K562 (cell line): ENCODE data around the gene WDR70. TPM values are rescaled to one million over a fixed set of nuclear protein-coding genes. Genes with fewer than 3 reads are reported as not detected.

Experiments used
- CAMTA2 ChIP-seq: fragments of 250-450 bp; sonication (Bioruptor Pico); conservative IDR thresholded peaks from 2 replicates; pipeline ENCODE4 v1.5.1; 2022
- CHD1 ChIP-seq: fragments of 200-600 bp; sonication (generic); IDR thresholded peaks from one replicate; pipeline ENCODE4 v1.6.1; 2012; ENCODE audit warnings: mild to moderate bottlenecking, moderate library complexity, low read length, inconsistent platforms
- ELF4 ChIP-seq: fragments of 450-650 bp; formaldehyde crosslinking; IDR thresholded peaks from 2 replicates; pipeline ENCODE4 v1.4.0; 2022; ENCODE audit warnings: missing genetic modification characterization
- EP300 ChIP-seq: IDR thresholded peaks from 2 replicates; pipeline ENCODE4 v1.6.1; 2012; ENCODE audit warnings: low read length, improper control_type of control experiment
- FOS ChIP-seq: IDR thresholded peaks from 3 replicates; pipeline ENCODE4 v1.6.1; 2011; ENCODE audit not compliant: insufficient read length; ENCODE audit errors: extremely low read depth
- FOXJ3 ChIP-seq: sonication (generic); formaldehyde crosslinking; IDR thresholded peaks from 2 replicates; pipeline ENCODE4 v1.4.0; 2020; ENCODE audit warnings: mild to moderate bottlenecking, missing genetic modification reagents
- NFE2 ChIP-seq: IDR thresholded peaks from 2 replicates; pipeline ENCODE4 v1.6.1; 2014; ENCODE audit warnings: antibody characterized with exemption, low read depth
- RBFOX2 ChIP-seq: fragments of 200-400 bp; formaldehyde crosslinking; IDR thresholded peaks from 2 replicates; pipeline ENCODE4 v1.6.1; 2017; ENCODE audit warnings: low read depth, mild to moderate bottlenecking, low read length, moderate library complexity
- TCF3 ChIP-seq: sonication (generic); formaldehyde crosslinking; IDR thresholded peaks from 2 replicates; pipeline ENCODE4 v1.4.0; 2020; ENCODE audit warnings: mild to moderate bottlenecking, missing genetic modification reagents
- TEAD4 ChIP-seq, 2 experiments: sonication (generic) in 1 of 2; formaldehyde crosslinking in 1 of 2; IDR thresholded peaks; 2 replicates each; pipeline versions ENCODE4 v1.6.1 to v1.8.0; 2012 to 2022; ENCODE audit warnings: borderline replicate concordance in 1 of 2, inconsistent platforms in 1 of 2, low read length in 1 of 2, mild to moderate bottlenecking in 1 of 2, missing genetic modification reagents in 1 of 2
- ZNF408 ChIP-seq: fragments of 250-450 bp; sonication (Bioruptor Pico); IDR thresholded peaks from 2 replicates; pipeline ENCODE4 v1.4.0; 2020; ENCODE audit warnings: low read depth, mild to moderate bottlenecking, moderate library complexity
- polyA plus RNA-seq, 8 experiments: library from polyadenylated mRNA; depleted of rRNA in 4 of 8; stranded (reverse) in 5 of 8; unstranded in 3 of 8; fragments of >200 nt; fragmentation: Nextera tagmentation in 2 of 8; fragmentation: Illumina TruSeq in 1 of 8; extraction: Ambion mirVana in 2 of 8; extraction: Trizol in 1 of 8; gene quantifications; 2 replicates each; pipeline versions ENCODE4 v1.2.1 to v1.2.3, GENCODE V29; 2011 to 2014; ENCODE audit warnings: inconsistent platforms in 1 of 8, missing spikeins in 1 of 8
- total RNA-seq, 7 experiments: library from RNA; depleted of rRNA in 6 of 7; stranded (reverse); fragments of >200 nt in 6 of 7; fragmentation: Illumina TruSeq in 2 of 7; extraction: Trizol in 2 of 7; gene quantifications; 2 replicates each; pipeline versions ENCODE4 v1.2.1 to v1.2.3, GENCODE V29; 2011 to 2021; ENCODE audit warnings: low replicate concordance in 1 of 7
- TF ChIP-seq, protein P1 (sequence below): sonication (generic); formaldehyde crosslinking; IDR thresholded peaks from 2 replicates; pipeline ENCODE4 v1.8.0; 2022; ENCODE audit warnings: mild to moderate bottlenecking, low read depth, missing genetic modification reagents
- TF ChIP-seq, protein P2 (sequence below): fragments of 450-650 bp; formaldehyde crosslinking; conservative IDR thresholded peaks from 2 replicates; pipeline ENCODE4 v1.4.0; 2022; ENCODE audit warnings: mild to moderate bottlenecking, missing genetic modification characterization
- TF ChIP-seq, protein P3 (sequence below), 3 experiments: fragments of 200-800 bp in 1 of 3; sonication (Bioruptor generic) in 1 of 3; sonication (generic) in 1 of 3; formaldehyde crosslinking in 1 of 3; IDR thresholded peaks; 2 replicates each; pipeline versions ENCODE4 v1.6.1 to v1.8.0; 2016 to 2022; ENCODE audit warnings: mild to moderate bottlenecking in 2 of 3, missing compliant biosample characterization in 2 of 3, missing genetic modification characterization in 2 of 3, missing genetic modification reagents in 1 of 3

Gene WDR70
- total and polyA plus RNA-seq, 9 of the 15 experiments (the other 6 are each of a cell fraction or from before 2014, with no cell fraction given), result 16.8 to 46.6 (median 38.8) TPM

DNA sequence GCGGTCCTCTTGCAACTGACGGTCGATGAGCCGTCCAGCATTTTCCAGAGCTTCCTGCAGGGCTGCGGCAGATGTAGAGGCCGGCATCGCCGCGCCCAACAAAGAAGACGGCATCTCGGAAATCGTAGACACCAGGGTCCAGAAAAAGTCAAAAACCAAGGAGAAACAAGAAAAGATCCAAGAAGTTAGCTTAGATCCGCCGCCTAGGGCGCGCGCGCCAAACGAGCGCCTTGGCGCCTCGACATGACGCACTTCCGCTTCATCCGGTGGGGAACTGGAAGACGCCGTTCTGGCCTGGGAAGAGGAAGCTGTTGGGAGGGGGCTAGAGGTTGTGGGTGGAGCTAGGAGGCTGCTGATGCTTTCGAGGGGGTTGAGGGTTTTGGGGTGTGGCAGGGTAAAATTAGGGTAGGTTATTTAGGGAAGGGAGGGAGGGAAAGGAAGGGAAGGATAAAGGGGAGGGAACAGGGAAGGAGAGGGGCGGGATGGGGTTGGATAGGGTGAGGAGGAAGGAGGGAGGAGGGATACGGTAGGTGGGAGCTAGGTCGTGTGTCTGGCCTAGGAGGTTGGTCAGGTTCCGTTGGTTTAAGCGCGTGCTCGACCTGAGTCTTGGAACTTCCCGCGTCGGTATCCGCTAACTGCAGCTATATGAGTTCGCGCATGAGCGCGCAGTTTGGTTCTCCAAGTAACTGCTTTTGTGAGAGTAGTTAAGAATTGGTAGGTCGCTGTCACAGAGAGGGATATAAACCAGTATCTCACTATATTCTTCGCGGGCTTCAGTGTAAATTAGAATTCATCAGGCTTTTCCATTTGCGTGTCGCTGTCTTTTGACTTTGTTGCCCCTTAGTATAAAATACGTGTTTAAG is 8.0 kb upstream of the WDR70 start, which contains the start of gene NUP155 (continued):
- TF ChIP-seq, protein P1, sequence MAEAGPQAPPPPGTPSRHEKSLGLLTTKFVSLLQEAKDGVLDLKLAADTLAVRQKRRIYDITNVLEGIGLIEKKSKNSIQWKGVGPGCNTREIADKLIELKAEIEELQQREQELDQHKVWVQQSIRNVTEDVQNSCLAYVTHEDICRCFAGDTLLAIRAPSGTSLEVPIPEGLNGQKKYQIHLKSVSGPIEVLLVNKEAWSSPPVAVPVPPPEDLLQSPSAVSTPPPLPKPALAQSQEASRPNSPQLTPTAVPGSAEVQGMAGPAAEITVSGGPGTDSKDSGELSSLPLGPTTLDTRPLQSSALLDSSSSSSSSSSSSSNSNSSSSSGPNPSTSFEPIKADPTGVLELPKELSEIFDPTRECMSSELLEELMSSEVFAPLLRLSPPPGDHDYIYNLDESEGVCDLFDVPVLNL (CRISPR knock-in tag), result peak; percentile 76
- peak; percentile 99 for TF ChIP-seq ELF4
- no peak for TF ChIP-seq ZNF408
- TF ChIP-seq CHD1, result peak; percentile 49
- 0 out of 2 replicates have a peak, but pooled peaks have one; percentile 50 for TF ChIP-seq CAMTA2 (CRISPR knock-in tag)
- no peak for TF ChIP-seq FOXJ3 (CRISPR knock-in tag)
- TF ChIP-seq, protein P2, sequence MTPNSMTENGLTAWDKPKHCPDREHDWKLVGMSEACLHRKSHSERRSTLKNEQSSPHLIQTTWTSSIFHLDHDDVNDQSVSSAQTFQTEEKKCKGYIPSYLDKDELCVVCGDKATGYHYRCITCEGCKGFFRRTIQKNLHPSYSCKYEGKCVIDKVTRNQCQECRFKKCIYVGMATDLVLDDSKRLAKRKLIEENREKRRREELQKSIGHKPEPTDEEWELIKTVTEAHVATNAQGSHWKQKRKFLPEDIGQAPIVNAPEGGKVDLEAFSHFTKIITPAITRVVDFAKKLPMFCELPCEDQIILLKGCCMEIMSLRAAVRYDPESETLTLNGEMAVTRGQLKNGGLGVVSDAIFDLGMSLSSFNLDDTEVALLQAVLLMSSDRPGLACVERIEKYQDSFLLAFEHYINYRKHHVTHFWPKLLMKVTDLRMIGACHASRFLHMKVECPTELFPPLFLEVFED (CRISPR knock-in tag), result peak; percentile 99
- TF ChIP-seq FOS, result no peak
- TF ChIP-seq EP300, result 0 out of 2 replicates have a peak, but pooled peaks have one; percentile 6
- TF ChIP-seq NFE2, result no peak
- TF ChIP-seq, protein P3, sequence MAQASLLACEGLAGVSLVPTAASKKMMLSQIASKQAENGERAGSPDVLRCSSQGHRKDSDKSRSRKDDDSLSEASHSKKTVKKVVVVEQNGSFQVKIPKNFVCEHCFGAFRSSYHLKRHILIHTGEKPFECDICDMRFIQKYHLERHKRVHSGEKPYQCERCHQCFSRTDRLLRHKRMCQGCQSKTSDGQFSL (CRISPR knock-in tag; IDR thresholded peaks at IDR 0.05), result 0 out of 2 replicates have a peak, but pooled peaks have one; percentile 66
- TF ChIP-seq, protein P3 (tag; IDR thresholded peaks at IDR 0.05), result no peak
- peak; percentile 95 for TF ChIP-seq RBFOX2
- TF ChIP-seq TEAD4 (IDR thresholded peaks at IDR 0.05; ENCODE audit: low read length), result peak; percentile 49; the same call in 1 of the 2 replicates
- TF ChIP-seq TEAD4 (CRISPR knock-in tag; IDR thresholded peaks at IDR 0.05; ENCODE audit: borderline replicate concordance), result no peak; the same call in 1 of the 2 replicates
- no peak; the same call in 1 of the 2 replicates for TF ChIP-seq TCF3 (CRISPR knock-in tag)
